Hepatocyte (in vitro differentiated cells): Measurements from ENCODE around the gene TFCP2L1.

Source experiments
- EZH2 ChIP-seq: fragments of 200-600 bp; sonication (generic); IDR thresholded peaks from 2 replicates; pipeline ENCODE4 v1.6.1; 2016; ENCODE audit warnings: antibody characterized with exemption, mild to moderate bottlenecking, borderline replicate concordance
- EZH2phosphoT487 ChIP-seq: fragments of 200-600 bp; sonication (generic); IDR thresholded peaks from one replicate; pipeline ENCODE4 v1.6.1; 2018; ENCODE audit warnings: antibody characterized with exemption, mild to moderate bottlenecking, low read depth, moderate library complexity; ENCODE audit not compliant: unreplicated experiment, severe bottlenecking
- TF ChIP-seq, protein P1 (sequence below): fragments of 200-600 bp; sonication (generic); IDR thresholded peaks from 2 replicates; pipeline ENCODE4 v1.5.1; 2016; ENCODE audit warnings: antibody characterized with exemption, mild to moderate bottlenecking; ENCODE audit not compliant: poor library complexity

DNA sequence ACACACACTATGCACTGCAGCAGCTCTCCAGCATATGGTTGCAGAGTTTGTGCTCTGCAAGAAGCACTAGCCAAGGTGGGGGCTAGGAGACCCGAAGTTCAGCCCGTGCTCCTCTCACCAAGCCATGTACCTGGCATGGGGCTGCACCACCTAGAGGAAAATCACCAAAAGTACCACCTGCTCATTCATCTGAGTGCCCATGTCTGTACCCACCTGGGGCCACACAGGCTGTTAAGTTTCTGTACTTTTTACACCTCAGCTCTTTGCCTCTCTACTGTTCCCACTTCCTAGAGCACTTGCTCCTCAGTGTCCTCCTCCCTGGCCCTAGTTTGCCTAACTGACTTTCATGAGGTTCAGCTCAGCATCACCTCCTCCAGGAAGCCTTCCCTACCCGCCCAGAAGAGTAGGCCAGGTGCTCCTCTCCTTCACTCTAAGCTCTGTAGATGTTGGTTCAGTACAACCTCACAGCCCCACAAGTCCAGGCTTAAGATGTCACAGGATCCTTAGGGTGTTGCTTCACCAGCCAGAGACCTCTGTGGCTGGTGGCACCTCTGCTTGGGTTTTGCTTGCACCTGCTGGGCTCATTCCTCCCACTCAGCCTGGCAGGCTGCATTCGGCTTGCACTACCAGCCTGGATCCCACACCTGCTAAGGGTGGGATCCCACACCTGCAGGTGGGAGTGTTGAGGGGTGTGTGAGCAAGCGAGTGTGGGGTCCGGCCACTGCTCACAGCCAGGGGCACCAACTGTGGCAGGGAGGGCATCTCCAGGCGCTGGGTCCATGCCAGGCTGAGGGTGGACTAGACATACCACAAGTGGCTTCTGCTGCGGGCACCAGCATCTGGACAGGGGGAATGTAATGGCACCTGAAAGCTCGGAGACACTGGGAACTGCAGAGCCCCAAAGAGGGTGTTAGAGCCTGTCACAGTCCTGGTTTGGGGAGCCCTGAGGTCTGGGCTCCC is 10.2 kb upstream of the TFCP2L1 start:
- TF ChIP-seq, protein P1, sequence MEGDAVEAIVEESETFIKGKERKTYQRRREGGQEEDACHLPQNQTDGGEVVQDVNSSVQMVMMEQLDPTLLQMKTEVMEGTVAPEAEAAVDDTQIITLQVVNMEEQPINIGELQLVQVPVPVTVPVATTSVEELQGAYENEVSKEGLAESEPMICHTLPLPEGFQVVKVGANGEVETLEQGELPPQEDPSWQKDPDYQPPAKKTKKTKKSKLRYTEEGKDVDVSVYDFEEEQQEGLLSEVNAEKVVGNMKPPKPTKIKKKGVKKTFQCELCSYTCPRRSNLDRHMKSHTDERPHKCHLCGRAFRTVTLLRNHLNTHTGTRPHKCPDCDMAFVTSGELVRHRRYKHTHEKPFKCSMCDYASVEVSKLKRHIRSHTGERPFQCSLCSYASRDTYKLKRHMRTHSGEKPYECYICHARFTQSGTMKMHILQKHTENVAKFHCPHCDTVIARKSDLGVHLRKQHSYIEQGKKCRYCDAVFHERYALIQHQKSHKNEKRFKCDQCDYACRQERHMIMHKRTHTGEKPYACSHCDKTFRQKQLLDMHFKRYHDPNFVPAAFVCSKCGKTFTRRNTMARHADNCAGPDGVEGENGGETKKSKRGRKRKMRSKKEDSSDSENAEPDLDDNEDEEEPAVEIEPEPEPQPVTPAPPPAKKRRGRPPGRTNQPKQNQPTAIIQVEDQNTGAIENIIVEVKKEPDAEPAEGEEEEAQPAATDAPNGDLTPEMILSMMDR, result no peak
- TF ChIP-seq EZH2 (no peak), EZH2phosphoT487 (no peak)
